ENCODE data around the gene DNAI2.

DNAI2 gene

DNA sequence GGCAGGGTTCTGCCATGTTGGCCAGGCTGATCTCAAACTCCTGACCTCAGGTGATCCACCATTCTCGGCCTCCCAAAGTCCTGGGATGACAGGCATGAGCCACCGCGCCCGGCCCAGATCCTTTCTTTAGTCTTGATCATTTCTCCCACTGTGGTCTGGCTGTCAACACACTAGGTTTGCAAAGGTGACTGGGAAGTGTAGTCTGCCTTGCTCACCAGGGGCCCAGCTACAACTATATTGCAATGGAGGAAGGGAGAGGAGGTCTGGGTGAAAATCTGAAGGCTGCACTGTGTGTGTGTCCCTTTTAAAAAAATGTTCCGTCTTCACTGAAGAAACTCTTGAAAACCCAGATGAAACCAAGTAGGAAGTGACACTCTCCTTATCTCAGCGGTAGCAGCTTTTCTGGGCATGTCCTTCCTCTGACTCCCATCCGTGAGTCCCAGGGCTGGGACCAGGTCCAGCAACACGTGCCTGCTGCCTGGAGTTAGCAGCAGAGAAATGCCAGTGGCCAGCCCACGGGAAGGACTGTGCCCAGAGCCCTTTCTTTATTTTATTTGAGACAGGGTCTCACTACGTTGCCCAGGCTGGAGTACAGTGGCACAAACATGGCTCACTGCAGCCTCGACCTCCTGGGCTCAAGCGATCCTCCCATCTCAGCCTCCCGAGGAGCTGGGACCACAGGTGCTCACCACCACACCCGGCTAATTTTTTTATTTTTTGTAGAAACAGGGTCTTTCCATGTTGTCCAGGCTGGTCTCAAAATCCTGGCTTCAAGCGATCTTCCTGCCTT, 34.1 kb downstream of the DNAI2 start:
- DNase-seq: peak; percentile 36 to 42 (median 42)

DNA sequence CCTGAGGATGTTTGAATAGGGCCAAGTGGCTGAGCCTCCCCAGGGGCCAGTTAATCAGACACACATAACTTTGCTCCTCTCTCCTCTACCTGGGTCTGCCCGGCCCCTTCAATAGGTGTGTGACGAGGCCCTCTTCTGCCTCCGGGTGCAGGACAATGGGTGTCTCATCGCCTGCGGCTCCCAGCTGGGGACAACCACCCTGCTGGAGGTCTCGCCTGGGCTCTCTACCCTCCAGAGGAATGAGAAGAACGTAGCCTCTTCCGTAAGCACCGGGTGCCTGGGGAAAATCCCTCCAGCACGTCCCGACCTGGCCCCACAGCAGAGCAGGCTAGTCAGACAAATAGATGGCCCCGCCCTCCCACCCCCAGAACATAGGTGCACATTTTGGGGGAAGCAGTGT, 35.9 kb downstream of the DNAI2 start:
- no peak for DNase-seq

DNA sequence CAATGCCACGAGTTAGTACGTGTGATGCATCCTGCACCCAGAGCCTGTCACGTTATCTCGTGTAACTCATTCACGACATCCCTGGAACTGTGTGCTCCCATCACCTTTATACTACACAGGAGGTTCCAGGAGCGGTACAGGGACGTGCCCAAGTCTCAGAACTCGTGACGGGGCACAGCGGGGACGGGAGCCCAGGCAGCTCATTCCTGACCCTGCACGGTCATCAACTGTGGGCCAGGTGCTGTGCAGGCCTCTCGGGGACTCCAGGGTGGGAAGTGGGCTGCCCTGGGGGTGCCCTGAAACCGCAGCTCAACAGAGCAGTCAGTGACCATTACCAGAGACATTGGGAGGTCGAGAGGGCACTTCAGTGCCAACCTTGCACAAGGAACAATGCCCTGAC, 40.8 kb downstream of the DNAI2 start:
- DNase-seq: no peak

DNA sequence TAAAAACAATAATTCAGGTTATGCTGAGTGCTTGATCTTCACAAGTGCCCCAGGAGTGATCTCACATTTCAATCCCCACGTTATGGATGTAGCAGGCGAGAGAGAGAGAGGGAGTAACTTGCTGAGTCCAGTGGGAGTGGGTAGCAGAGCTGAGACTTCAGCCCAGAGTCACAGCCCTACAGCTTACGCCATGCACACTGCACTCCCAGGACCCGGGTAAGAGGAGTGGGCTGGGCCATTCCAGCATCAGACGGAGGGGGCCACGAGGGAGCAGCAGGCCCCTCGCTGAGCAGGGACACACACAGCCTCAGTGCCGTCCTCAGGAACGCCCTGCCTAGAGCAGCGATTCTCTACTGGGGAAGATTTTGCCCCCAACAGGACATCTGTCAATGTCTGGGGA, 42.2 kb downstream of the DNAI2 start:
- DNase-seq: no peak

DNA sequence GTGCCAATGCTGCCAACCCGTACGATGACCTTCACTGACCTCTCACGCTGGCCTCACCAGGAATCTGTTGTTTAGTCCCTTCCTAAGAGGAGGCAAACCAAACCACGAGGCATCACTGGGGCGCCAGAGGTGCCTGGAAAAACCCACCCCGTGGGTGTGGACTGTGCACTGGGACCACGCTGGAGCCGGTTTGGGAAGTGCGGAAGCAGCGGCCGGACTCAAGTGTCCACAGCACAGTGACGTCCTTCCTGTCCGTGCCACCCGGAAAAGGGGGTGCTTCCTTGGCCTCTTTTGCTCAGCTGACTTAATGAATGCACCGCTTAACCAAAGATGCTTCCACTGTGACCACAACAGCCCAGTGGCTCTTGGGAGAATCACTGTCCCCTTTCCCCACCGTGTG, 43.0 kb downstream of the DNAI2 start:
- DNase-seq: no peak

DNA sequence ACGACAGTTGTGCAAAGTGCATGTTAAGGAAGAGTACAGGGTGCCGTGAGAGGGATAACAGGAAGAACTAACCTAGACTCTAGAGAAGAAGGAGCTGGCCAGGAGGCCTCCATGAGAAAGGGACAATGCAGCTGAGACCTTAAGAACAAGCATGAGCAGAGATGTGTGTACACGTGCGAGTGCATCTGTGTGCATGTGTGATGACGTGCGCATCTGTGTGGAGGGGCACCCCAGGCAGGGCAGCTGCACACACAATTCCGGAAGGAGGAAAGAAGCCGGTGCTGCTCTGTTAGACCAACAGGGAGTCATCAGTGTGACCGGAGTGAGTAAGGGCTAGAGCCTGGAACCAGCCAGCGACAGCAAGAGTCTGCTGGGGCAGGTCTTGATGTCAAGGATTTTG, 44.4 kb downstream of the DNAI2 start:
- no peak for DNase-seq

DNA sequence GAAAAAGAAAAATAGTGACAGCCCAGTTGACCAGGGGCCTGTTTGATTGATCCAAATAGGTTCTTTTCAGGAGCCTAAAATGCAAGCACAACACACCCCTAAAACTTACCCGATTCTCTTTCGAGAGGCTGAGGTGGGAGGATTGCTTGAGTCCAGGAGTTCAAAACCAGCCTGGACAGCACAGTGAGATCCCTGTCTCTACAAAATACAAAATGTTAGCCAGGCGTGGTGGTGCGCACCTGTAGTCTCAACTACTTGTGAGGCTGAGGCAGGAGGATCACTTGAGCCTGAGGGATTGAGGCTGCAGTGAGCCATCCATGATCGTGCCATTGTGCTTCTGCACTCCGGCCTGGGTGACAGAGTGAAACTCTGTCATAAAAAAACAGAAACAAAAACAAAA, 50.5 kb downstream of the DNAI2 start:
- DNase-seq: no peak

DNA sequence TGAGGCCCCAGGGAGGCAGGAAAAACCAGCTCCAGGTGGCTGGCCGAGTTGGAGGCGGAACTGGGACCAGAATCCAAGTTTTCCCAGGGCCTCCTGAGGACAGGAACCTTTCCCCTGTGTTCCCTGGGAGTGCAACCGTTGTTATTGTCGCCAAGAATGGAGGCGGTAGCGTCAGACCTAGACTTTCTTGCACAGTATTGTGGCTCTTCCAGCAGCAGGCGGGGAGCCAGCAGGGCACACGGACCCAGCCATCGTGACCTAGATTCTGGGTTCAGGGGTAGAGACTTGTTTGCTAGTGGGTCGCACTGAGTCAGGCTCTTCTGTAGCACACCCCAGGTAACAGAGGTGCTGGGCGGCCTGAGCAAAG, 51.3 kb downstream of the DNAI2 start:
- no peak for DNase-seq

DNA sequence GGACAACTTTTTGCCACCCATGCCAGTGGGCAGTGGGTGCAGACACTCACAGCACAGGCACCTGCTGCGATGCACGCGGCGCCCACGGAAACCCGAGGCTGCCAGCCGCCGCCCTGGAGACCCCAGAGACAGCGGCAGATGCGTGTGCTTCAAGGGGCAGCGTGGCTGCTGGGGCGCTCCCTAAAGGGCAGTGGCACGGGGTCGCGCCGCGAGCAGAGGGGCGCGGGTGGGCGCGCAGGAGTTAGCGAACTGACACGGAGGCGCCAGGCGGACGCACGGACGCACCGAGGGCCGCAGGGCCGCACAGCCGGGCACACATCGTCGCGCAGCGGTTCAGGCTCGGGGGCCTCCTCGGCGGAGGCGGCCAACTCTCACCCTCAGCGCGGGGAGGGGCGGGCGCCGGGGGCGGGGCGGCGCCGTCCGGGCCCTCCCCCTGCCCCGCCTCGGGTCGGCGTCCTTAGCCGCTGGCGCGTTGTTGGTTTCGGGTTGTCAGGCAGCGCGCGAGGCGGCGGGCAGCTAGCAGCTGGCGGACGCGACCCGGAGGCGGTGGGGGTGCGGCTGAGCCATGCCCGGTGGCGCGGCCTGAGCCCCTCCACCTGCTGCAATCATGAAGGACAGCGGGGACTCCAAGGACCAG, 51.8 kb downstream of the DNAI2 start, which contains the start of gene KIF19:
Gene KIF19 (plus strand): TSS at position 484 of the 637 bp plus-strand sequence. CDS start 124 bp downstream, at position 608.
- DNase-seq: peak; percentile 49 to 80 (median 61)

DNA sequence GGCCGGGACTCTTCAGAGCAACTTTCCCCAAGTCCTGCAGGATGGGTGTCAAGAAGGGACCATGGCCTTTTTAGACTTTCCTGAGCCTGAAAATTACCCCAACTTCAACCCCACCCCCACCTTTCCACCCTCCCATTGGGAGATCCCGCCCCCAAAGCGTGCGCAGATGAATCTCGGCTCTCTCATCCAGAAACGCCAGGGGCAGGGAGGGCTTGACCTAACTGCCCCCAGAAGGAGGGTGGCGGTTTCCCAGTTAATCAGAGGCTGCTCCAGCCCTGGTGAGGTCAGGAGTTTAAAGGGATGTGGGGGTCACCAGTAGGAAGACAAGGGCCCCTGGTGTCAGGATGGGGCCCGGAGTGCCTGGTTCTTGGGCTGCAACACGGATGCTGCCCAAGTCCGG, 52.5 kb downstream of the DNAI2 start:
- no peak for DNase-seq

DNA sequence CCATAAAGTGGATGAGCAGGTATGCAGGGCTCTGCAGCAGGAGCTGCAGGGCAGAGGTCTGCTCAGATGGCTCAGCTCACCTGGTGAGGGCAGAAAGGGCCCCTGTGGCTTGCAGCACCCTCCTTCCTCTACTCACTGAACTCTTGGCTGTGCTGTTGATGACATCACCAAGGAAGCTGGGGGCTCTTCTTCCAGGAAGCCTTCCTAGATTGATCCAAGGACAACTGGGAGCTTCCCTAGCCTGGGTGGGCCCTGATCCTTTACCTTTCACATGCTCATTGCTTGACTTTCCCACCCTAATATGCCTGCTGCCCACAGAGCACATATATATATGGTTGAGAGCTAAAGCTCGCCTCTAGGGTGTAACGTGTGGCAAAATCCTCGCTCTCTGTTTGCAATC, 54.5 kb downstream of the DNAI2 start:
- DNase-seq: no peak

DNA sequence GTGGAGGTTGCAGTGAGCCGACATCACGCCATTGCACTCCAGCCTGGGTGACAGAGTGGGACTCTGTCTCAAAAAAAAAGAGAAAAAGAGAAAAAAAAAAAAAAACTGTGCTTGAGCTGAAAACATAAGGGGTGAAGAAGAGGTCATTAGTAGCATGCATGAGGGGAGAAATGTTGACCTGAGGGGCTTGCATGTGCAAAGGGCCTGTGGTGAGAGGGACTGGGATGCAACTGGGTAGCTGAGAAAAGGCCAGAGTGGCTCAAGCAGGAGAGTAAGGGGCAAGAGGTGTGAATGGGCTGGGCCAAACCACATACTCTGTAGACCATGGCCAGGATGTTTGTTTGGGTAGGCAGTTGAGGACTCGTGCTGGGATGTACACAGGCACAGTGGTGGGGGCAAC, 55.3 kb downstream of the DNAI2 start:
- DNase-seq: no peak

DNA sequence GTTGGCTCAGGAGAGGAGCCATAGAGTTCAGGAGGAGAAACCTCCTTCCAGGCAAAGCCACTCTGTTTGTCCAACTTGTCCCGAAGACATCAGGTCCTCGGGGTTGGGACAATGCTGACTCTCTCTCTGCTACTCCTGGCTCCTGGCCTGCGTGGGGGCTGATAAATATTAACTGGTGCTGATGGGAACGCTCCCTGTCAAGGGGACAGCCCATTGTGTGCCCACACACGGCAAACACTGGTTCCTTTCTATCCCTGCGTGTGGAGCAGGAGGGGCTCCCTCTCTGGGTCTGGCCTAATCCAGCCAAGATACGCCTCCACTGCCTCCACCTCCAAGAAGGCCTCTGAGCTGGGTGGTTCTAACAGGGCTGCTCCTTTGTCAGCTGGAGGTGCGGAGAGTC, 56.4 kb downstream of the DNAI2 start:
- DNase-seq: no peak

DNA sequence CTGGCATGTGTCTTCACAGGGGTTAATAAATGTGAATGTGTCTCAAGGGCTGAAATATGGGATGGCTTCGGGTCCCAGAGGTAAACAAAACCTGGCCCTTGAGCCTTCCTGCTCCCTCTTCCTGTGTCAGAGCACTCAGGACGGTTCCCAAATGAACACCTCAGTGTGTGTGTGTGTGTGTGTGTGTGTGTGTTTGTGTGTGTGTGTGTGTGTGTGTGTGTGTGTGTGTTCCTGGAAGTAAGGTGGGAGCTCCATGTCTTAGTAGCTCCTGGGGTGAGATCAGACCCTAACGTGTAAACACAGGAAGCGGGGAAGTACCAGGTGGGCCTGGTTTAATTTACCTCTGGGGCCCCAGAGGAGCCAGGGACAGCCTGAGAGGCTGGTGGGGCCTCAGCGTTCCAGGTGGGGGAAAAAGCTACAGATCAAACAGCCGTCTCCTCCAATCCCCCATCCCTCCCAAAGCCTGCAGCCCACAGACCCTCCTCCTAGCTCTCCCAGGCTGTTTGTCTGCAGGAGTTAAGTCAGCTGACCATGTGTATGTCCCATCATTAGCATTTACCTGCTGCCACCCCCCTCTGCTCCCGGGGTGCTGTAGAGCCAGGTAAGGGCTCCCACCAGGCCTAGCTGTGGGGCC, 58.1 kb downstream of the DNAI2 start:
- DNase-seq: no peak

DNA sequence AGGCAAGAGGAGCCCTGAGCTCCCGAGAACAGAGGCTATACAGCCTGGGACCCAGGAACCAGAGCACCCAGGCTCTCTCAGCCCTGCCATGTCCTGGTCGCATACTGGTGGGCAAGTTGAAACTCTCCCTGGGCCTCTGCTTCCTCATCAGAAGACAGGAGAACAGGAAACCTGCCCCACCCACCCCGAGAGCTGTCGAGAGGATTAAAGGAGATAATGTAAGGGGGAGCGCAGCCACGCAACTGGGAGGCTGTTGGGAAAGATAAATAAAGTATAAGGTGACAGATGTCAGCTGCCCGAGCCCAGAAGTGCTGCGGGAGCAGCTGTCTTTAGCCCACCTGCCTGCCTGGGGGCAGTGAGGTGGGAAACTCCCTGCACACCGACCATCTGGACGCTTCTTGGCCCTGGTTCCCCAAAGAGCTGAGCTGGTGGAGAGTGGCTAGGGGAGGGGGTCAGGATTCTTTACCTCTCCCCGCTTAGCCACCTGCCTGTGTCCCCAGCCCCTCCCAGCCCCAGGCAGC, 58.8 kb downstream of the DNAI2 start:
- DNase-seq: no peak

DNA sequence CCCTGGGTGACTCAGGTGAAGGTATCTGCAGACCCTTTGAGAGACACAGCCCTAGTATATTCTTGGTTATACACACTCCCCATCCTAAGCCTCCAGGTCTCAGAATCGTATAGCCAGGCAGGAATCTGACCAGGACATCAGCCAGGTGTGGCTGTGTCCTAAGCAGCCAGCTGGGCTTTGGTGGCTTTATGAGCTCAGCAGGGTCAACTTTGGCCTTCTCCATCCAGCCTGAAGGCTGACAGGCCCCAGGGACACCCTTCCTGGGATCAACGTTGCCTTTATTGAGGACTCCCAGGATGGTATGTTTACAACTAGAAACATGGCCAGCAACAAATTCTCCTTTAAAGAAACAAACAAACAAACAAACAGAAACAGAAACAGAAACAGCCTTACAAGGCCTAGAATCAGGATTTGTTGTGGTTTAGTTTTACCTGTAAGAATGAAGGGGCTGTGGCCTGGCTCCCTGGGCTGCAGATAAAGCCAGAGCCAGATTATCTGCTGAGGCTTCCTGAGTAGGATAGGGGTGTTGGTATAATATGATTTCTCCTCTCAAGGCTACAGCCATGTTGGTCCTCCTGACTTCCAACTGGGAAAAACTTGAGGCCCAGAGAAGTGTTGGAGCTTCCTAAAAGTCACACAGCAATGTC, 60.5 kb downstream of the DNAI2 start:
- DNase-seq: no peak

DNA sequence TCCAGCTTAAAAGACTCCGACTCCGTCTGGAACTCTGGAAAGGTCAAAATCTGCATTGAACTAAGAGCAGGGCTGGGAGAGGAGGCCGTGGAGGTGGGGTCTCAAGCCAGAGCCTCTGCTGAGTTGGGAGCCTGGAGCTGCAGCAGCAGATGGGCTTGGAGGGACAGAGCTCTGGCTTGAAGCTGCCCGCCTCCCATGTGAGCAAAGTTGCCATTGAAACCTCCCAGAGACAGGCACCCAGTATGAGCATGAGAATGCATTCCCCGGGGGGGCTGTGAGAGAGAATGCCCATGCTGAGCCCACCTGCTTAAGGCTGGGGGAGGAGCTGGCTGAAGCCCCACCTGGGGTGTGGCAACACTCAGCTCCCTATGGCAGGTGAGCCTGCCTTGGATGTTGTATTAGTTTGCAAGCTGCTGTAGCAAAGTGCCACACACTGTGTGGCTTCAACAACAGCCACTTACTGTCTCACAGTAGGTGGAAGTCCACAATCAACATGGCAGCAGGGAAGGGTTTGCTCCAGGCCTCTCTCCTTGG, 61.6 kb downstream of the DNAI2 start:
- no peak for DNase-seq

DNA sequence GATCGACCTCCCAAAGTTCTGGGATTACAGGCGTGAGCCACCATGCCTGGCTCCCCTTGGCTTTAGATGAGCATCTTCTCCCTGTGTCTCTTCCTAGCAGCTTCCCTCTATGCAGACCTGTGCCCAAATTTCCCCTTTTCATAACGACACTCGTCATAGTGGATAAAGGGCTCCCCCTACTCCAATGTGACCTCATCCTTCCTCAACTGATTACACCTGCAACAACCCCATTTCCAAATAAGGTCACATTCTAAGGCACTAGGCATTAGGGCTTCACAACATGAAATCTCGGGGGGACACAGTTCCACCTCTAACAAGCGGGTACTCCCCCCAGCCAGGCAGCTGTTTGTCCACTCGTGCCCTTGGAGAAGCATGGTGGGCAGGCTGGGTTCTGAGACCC, 62.3 kb downstream of the DNAI2 start:
- no peak for DNase-seq

DNA sequence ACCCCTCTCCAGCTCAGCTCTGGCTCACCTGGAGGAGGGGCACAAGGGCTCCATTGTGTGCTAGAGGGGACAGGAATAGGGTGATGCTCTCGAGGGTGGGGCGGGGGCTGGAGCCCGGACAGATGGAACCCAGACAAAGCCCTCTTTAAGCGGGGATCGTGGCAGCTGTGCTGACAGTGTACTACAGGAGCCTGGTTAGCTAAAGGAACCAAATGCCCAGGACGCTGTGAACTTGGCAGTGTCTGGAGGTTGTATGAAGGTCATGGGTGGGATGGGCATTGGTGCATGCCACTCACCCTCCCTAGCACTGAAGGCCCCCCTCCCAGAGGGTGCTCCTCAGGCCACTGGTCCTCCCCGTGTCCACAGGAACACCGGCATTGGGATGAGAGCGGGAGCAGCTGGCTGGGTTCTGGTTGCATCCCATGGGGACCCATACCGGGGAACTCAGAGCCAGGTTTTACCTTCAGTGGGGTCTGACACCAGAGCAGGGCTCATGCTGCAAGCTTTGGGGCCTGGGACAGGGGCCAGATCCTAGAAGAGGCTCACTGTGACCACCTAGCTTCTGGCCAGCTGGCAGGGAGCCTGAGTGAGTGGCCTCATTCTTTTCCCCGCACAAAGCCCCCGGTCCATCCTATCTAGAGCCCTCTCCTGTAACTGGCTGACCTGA, 63.9 kb downstream of the DNAI2 start:
- DNase-seq: no peak

DNA sequence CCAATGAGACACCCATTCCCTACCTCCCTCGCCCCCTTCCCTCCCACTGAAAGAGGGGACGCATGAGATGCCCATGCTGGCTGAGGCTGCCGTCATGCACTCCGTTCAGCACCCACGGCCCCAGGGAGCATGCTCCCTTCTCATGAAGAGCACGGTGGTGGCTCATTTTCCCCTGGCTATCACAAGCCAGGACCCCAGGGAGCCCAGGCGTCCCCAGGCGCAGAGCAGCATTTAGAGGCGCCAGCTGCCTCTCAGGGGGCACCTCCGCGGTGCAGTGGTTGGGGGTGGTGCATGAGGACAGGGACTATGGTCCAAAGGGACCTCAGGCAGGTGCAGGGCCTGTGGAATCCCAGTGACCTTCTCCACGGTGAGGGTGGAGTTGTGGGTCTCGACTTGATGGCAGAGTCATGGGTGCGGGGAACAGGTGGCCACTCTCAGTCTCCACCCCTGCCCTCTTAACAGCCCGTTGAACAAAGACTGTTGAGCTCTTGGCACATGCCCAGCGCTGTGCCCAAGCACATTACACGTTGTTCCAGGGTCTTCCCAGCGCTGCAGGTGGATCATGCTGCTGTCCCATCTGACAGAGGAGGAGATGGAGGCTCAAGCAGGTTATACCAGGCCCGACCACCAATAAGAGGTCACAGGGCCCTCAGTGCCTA, 65.6 kb downstream of the DNAI2 start:
- no peak for DNase-seq

DNA sequence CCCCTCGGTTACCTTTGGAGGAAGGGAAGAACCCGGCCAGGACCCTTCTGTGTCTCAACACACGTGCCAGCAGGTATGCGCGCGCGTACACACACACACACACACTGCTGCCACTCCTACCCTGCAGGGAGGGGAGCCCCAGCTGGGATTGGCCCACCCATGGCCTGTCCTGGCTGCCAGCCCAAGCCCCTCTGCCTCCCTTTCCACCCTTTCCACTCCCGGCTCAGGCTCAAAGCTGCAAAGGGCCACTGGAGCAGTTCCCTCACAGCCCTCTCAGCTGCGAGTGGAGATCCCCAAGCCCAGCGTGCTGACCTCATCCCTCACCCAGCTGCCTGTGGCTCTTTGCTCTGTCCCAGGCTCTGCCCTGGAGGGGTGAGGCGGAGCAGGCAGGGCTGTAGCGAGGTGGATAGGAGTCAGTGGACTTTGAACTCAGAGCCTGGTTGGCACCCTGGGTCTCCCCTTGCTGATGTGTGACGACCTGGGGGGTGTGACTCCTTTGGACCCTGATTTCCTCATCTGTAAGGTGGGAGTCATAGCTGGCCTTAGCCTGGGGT, 66.5 kb downstream of the DNAI2 start:
- peak in 2 of 3 donors; percentile 13 to 24 for DNase-seq

DNA sequence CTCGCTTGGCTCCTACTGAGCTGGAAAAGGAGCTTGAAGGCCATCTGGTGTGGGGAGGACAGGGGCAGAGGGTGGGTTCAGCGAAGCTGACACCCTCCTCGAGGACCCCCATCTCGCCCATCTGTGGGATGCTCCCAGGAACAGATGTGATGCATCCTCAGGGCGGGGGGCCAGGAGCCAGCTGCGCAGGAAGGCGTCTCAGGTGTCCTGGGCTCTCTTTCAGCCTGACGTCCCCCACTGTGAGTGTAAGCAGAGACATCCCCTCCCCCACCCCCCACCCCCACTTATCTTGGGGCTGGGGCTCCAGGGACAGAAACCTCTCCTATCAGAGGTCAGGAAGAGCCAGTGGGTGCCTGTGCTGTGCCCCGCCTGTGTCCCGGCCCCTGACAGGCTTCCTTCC, 68.2 kb downstream of the DNAI2 start:
- no peak for DNase-seq

Data from suppressor macrophage treated with lipopolysaccharide for 1 hour (primary cell).